Hepatocyte (in vitro differentiated cells): ENCODE results near the gene C19orf81. TPM values are rescaled to one million over a fixed set of nuclear protein-coding genes. Genes with fewer than 3 reads are reported as not detected.

Experiments
- DNase-seq: peaks from one replicate; pipeline ENCODE4 v3.0.0-alpha.2; 2016; ENCODE audit warnings: low spot score
- H2AFZ ChIP-seq: fragments of 200-600 bp; sonication (generic); 2 replicates; pipeline ENCODE4 v1.6.0; 2016; ENCODE audit warnings: antibody characterized with exemption, mild to moderate bottlenecking
- H3K27ac ChIP-seq: fragments of 200-600 bp; sonication (generic); 2 replicates; pipeline ENCODE4 v1.5.1; 2016; ENCODE audit warnings: mild to moderate bottlenecking
- H3K27me3 ChIP-seq: fragments of 200-600 bp; sonication (generic); 2 replicates; pipeline ENCODE4 v1.6.1; 2016
- H3K36me3 ChIP-seq: fragments of 200-600 bp; sonication (generic); replicated peaks from 2 replicates; pipeline ENCODE4 v1.5.1; 2016; ENCODE audit warnings: low read depth; ENCODE audit not compliant: insufficient read depth
- H3K4me1 ChIP-seq: fragments of 200-600 bp; sonication (generic); 2 replicates; pipeline ENCODE4 v1.5.1; 2016; ENCODE audit warnings: mild to moderate bottlenecking, moderate library complexity; ENCODE audit not compliant: insufficient read depth
- H3K4me2 ChIP-seq: fragments of 200-600 bp; sonication (generic); 2 replicates; pipeline ENCODE4 v1.6.0; 2016
- H3K4me3 ChIP-seq: fragments of 200-600 bp; sonication (generic); 2 replicates; pipeline ENCODE4 v1.5.1; 2016; ENCODE audit warnings: mild to moderate bottlenecking
- H3K79me2 ChIP-seq: fragments of 200-600 bp; sonication (generic); 2 replicates; pipeline ENCODE4 v1.6.0; 2017; ENCODE audit warnings: mild to moderate bottlenecking
- H3K9me2 ChIP-seq: fragments of 200-600 bp; sonication (generic); replicated peaks from 2 replicates; pipeline ENCODE4 v1.6.0; 2017; ENCODE audit warnings: mild to moderate bottlenecking; ENCODE audit not compliant: insufficient read depth
- H3K9me3 ChIP-seq: fragments of 200-600 bp; sonication (generic); 2 replicates; pipeline ENCODE4 v1.5.1; 2016; ENCODE audit warnings: low read depth, mild to moderate bottlenecking
- H4K20me1 ChIP-seq: fragments of 200-600 bp; sonication (generic); 2 replicates; pipeline ENCODE4 v1.6.0; 2016; ENCODE audit warnings: mild to moderate bottlenecking; ENCODE audit not compliant: insufficient read depth, poor library complexity, severe bottlenecking
- CTCF ChIP-seq: fragments of 200-600 bp; sonication (generic); IDR thresholded peaks from 2 replicates; pipeline ENCODE4 v1.5.1; 2016; ENCODE audit warnings: antibody characterized with exemption, mild to moderate bottlenecking; ENCODE audit not compliant: poor library complexity
- EZH2 ChIP-seq: fragments of 200-600 bp; sonication (generic); IDR thresholded peaks from 2 replicates; pipeline ENCODE4 v1.6.1; 2016; ENCODE audit warnings: antibody characterized with exemption, mild to moderate bottlenecking, borderline replicate concordance
- EZH2phosphoT487 ChIP-seq: fragments of 200-600 bp; sonication (generic); IDR thresholded peaks from one replicate; pipeline ENCODE4 v1.6.1; 2018; ENCODE audit warnings: antibody characterized with exemption, mild to moderate bottlenecking, low read depth, moderate library complexity; ENCODE audit not compliant: unreplicated experiment, severe bottlenecking
- WGBS: methylation state at CpG from one replicate; pipeline ENCODE4 v1.1.6; 2016; ENCODE audit warnings: low lambda C conversion rate; ENCODE audit errors: missing lambda C conversion rate; 5-methylcytosine and 5-hydroxymethylcytosine counted together
- polyA plus RNA-seq: library from polyadenylated mRNA; unstranded; fragments of >200 nt; fragmentation: Nextera tagmentation; extraction: Ambion mirVana; gene quantifications from 2 replicates; pipeline ENCODE4 v1.2.1, GENCODE V29; 2016
- total RNA-seq: library from RNA; depleted of rRNA; stranded (reverse); fragments of >200 nt; gene quantifications from 2 replicates; pipeline ENCODE4 v1.2.3, GENCODE V29; 2014

C19orf81 gene
- total and polyA plus RNA-seq, 2 experiments from 2014 or later: 4.1 to 12.4 TPM

- Histone ChIP-seq H4K20me1 (no peaks in the 10 kb centered on the region), H3K27ac (no peak overlapping the region), H3K79me2 (no peaks in the 10 kb centered on the region), H2AFZ (no peak overlapping the region), H3K36me3 (no peaks in the 10 kb centered on the region), H3K9me2 (no peaks in the 10 kb centered on the region), H3K9me3 (peaks cover 6% of the 10 kb centered on the region), H3K4me2 (no peak overlapping the region), H3K4me1 (no peaks in the 10 kb centered on the region), H3K27me3 (peaks cover 9% of the 10 kb centered on the region), H3K4me3 (no peak overlapping the region)
- TF ChIP-seq EZH2phosphoT487: no peak
- TF ChIP-seq EZH2: no peak
- TF ChIP-seq CTCF: no peak
- DNase-seq: no peak
- 81% methylated on average over 19 of the region's 20 CpGs for WGBS
Measured at GRCh38 chr19:50632151-50632835, 17.0 kb upstream of the C19orf81 start.

GRCh38 chr19:50633359-50633758, 15.9 kb upstream of the C19orf81 start:
- no peaks in the 10 kb centered on the region for H3K36me3 ChIP-seq
- H4K20me1 ChIP-seq: no peaks in the 10 kb centered on the region
- H3K4me1 ChIP-seq: no peaks in the 10 kb centered on the region
- H3K27me3 ChIP-seq: peaks cover 19% of the 10 kb centered on the region
- TF ChIP-seq CTCF (no peak), EZH2phosphoT487 (no peak), EZH2 (no peak)
- no peak overlapping the region for H2AFZ ChIP-seq
- no peak for DNase-seq
- H3K4me2 ChIP-seq: no peak overlapping the region
- peaks cover 6% of the 10 kb centered on the region for H3K9me3 ChIP-seq
- 69% methylated on average over 2 of the region's 2 CpGs for WGBS
- H3K4me3 ChIP-seq: no peak overlapping the region
- no peaks in the 10 kb centered on the region for H3K9me2 ChIP-seq
- no peak overlapping the region for H3K27ac ChIP-seq
- H3K79me2 ChIP-seq: no peaks in the 10 kb centered on the region

GRCh38 chr19:50633973-50634372, 15.3 kb upstream of the C19orf81 start:
- Histone ChIP-seq H3K4me2 (no peak overlapping the region), H3K9me2 (no peaks in the 10 kb centered on the region), H3K4me3 (no peak overlapping the region), H3K27ac (no peak overlapping the region), H3K4me1 (no peaks in the 10 kb centered on the region), H3K36me3 (no peaks in the 10 kb centered on the region), H4K20me1 (no peaks in the 10 kb centered on the region), H3K9me3 (peaks cover 6% of the 10 kb centered on the region), H3K27me3 (peaks cover 25% of the 10 kb centered on the region), H2AFZ (no peak overlapping the region), H3K79me2 (no peaks in the 10 kb centered on the region)
- no peak for TF ChIP-seq EZH2
- TF ChIP-seq CTCF: no peak
- TF ChIP-seq EZH2phosphoT487: no peak
- DNase-seq: no peak
- 91% methylated on average over 2 of the region's 2 CpGs for WGBS
